Neutrophil (primary cell): ENCODE measurements around the gene KDM6A.
"Not testable (repeated sequence)": the region's sequence is repeated elsewhere in the genome, so short reads cannot be mapped to it uniquely, and the experiment has no call there.

Experiments used
- H3K27ac ChIP-seq: fragments of 200-600 bp; sonication (generic); 2 replicates; pipeline ENCODE4 v1.5.1; 2016; ENCODE audit warnings: mild to moderate bottlenecking, moderate library complexity
- H3K27me3 ChIP-seq: fragments of 200-600 bp; sonication (generic); 2 replicates; pipeline ENCODE4 v1.6.0; 2016; ENCODE audit warnings: mild to moderate bottlenecking
- H3K36me3 ChIP-seq: fragments of 200-600 bp; sonication (generic); 2 replicates; pipeline ENCODE4 v1.5.1; 2017
- H3K4me1 ChIP-seq, 2 experiments: fragments of 200-600 bp in 1 of 2; sonication (generic) in 1 of 2; 1 replicate in 1 of 2; 2 replicates in 1 of 2; pipeline versions ENCODE4 v1.5.1 to v1.6.1; 2013 to 2016; ENCODE audit warnings: low read depth in 1 of 2, low read length in 1 of 2, mild to moderate bottlenecking in 1 of 2, moderate library complexity in 1 of 2; ENCODE audit not compliant: control insufficient read depth in 1 of 2, insufficient read depth in 1 of 2
- H3K4me3 ChIP-seq, 2 experiments: fragments of 200-600 bp in 1 of 2; sonication (generic) in 1 of 2; 1 replicate in 1 of 2; 2 replicates in 1 of 2; pipeline ENCODE4 v1.5.1; 2013 to 2016; ENCODE audit warnings: low read depth in 1 of 2, low read length in 1 of 2, mild to moderate bottlenecking in 1 of 2, moderate library complexity in 1 of 2
- H3K9me3 ChIP-seq: fragments of 200-600 bp; sonication (generic); 2 replicates; pipeline ENCODE4 v1.5.1; 2016
- TF ChIP-seq, protein P1 (sequence below): fragments of 200-600 bp; sonication (generic); IDR thresholded peaks from 2 replicates; pipeline ENCODE4 v1.5.1; 2016; ENCODE audit warnings: antibody characterized with exemption

The KDM6A gene

DNA sequence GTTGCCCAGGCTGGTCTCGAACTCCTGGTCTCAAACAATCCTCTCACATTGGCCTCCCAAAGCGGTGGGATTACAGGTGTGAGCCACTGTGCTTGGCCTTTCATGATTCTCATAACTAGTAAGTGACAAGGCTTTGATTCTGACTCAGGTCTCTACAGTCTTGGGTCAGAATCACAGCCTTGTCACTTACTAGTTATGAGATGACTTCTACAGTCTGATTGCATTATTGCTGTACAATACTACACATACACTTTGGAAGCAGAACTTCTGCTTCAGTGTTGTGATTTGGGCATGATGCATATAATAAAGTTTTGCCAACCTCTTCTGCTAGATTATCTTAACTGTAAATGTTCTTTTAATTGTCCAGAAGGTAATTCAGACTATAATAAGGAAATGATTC, 123.3 kb downstream of the KDM6A start:
- Histone ChIP-seq H3K4me1 (peaks cover 19 to 29% of the 10 kb centered on the region in 2 experiments), H3K36me3 (no peaks in the 10 kb centered on the region), H3K4me3 (no peak overlapping the region), H3K27me3 (no peaks in the 10 kb centered on the region), H3K27ac (no peak overlapping the region), H3K9me3 (no peaks in the 10 kb centered on the region)
- TF ChIP-seq, protein P1, sequence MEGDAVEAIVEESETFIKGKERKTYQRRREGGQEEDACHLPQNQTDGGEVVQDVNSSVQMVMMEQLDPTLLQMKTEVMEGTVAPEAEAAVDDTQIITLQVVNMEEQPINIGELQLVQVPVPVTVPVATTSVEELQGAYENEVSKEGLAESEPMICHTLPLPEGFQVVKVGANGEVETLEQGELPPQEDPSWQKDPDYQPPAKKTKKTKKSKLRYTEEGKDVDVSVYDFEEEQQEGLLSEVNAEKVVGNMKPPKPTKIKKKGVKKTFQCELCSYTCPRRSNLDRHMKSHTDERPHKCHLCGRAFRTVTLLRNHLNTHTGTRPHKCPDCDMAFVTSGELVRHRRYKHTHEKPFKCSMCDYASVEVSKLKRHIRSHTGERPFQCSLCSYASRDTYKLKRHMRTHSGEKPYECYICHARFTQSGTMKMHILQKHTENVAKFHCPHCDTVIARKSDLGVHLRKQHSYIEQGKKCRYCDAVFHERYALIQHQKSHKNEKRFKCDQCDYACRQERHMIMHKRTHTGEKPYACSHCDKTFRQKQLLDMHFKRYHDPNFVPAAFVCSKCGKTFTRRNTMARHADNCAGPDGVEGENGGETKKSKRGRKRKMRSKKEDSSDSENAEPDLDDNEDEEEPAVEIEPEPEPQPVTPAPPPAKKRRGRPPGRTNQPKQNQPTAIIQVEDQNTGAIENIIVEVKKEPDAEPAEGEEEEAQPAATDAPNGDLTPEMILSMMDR: no peak

- Histone ChIP-seq H3K9me3 (no peaks in the 10 kb centered on the region), H3K27ac (peak overlapping the region; percentile 36), H3K27me3 (no peaks in the 10 kb centered on the region), H3K4me1 (peaks cover 26 to 28% of the 10 kb centered on the region in 2 experiments), H3K4me3 (no peak overlapping the region), H3K36me3 (no peaks in the 10 kb centered on the region)
- TF ChIP-seq, protein P1: no peak
Observed at GRCh38 chrX:44997282-44997812, 124.4 kb downstream of the KDM6A start.

GRCh38 chrX:44997888-44998287, 124.9 kb downstream of the KDM6A start:
- TF ChIP-seq, protein P1: no peak
- Histone ChIP-seq H3K36me3 (no peaks in the 10 kb centered on the region), H3K4me1 (peaks cover 27 to 32% of the 10 kb centered on the region in 2 experiments), H3K27ac (peak overlapping the region; percentile 36), H3K27me3 (no peaks in the 10 kb centered on the region), H3K9me3 (no peaks in the 10 kb centered on the region), H3K4me3 (no peak overlapping the region)

GRCh38 chrX:44999237-44999636, 126.2 kb downstream of the KDM6A start:
- not testable (repeated sequence) for H3K27me3 ChIP-seq, H3K9me3 ChIP-seq, H3K36me3 ChIP-seq, H3K27ac ChIP-seq, H3K4me3 ChIP-seq
- peaks cover 39 to 41% of the 10 kb centered on the region in 2 experiments for H3K4me1 ChIP-seq

GRCh38 chrX:44999872-45000271, 126.9 kb downstream of the KDM6A start:
- H3K9me3 ChIP-seq, H3K4me3 ChIP-seq: not testable (repeated sequence)
- H3K4me1 ChIP-seq: peaks cover 40 to 46% of the 10 kb centered on the region in 2 experiments

DNA sequence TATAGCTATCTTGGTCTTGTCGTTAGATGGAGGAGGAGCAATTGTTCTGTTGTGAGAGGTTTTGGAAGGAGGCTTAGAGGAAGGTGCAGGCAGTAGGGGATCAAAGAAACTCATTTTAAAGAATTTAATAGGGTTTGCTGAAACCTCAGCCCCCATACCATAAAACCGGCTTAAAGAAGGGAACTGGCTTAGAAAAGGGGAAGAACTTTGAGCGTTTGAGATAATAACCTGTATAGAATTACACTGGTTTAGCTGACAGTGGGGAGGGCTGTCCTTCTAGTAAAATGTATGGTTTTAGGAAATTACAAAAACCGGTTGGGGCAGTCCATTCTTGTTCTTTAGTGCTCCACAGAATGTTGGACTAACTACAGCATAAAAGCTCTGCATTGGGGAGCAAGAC, 128.1 kb downstream of the KDM6A start:
- H3K27ac ChIP-seq: peak overlapping the region; percentile 42
- H3K4me1 ChIP-seq: peaks cover 40 to 46% of the 10 kb centered on the region in 2 experiments

More at GRCh38 chrX:44999872-45000271, 126.9 kb downstream of the KDM6A start:
- H3K27me3 ChIP-seq, H3K36me3 ChIP-seq, H3K27ac ChIP-seq: not testable (repeated sequence)

More for the DNA sequence above, 128.1 kb downstream of the KDM6A start:
- Histone ChIP-seq H3K4me3 (no peak overlapping the region), H3K9me3 (no peaks in the 10 kb centered on the region), H3K27me3 (no peaks in the 10 kb centered on the region), H3K36me3 (no peaks in the 10 kb centered on the region)
- TF ChIP-seq, protein P1: no peak
